ENCODE measurements around the gene LY86. TPM values are rescaled to one million over a fixed set of nuclear protein-coding genes. Genes with fewer than 3 reads are reported as not detected.

The LY86 gene
- total and polyA plus RNA-seq, 10 of the 15 experiments (the other 5 are each of a cell fraction or from before 2014, with no cell fraction given) = 68.2 to 457 (median 128) TPM

DNA sequence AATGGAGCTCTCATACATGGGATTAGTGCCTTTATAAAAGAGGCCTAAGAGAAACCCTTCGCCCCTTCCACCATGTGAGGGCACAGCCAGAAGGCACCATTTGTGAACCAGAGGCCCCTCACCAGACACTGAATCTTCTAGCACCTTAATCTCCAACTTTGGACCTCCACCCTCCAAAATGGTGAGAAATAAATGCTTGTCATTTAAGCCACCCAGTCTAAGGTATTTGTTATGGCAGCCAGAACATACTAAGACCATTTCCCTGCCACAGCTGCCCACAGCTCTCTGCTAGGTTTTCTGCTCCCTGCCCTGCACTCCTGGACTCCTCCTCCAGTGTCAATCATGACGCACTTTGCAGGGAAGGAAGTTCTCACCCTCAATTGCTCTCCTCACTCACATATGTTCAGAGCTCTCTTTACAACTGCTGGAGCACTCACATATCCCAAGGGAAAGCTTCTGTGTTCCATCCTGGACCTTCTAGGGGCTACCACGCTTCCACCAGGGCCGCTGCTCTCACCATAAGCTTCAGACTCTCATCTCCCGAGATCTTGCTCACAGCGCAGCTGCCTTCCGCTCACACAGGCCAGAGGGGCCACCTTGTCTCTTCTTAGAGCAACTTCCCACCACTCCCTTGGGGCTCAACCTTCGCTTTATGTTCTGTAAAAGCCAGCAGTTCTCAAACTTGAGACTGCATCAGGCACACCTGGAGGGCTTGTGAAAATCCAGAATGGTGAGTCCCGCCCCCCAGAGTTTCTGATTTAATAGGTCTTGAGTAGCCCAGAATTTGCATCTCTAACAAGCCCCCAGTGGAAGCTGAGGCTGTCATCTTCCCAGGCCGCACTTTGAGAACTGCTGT, 1.6 kb upstream of the LY86 start (continued):
- TF ChIP-seq, protein P1, sequence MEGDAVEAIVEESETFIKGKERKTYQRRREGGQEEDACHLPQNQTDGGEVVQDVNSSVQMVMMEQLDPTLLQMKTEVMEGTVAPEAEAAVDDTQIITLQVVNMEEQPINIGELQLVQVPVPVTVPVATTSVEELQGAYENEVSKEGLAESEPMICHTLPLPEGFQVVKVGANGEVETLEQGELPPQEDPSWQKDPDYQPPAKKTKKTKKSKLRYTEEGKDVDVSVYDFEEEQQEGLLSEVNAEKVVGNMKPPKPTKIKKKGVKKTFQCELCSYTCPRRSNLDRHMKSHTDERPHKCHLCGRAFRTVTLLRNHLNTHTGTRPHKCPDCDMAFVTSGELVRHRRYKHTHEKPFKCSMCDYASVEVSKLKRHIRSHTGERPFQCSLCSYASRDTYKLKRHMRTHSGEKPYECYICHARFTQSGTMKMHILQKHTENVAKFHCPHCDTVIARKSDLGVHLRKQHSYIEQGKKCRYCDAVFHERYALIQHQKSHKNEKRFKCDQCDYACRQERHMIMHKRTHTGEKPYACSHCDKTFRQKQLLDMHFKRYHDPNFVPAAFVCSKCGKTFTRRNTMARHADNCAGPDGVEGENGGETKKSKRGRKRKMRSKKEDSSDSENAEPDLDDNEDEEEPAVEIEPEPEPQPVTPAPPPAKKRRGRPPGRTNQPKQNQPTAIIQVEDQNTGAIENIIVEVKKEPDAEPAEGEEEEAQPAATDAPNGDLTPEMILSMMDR (IDR thresholded peaks at IDR 0.05 in 2 of 3, conservative IDR thresholded peaks at IDR 0.05 in 1 of 3; ENCODE audit: control insufficient read depth in 2 of 3, extremely low read depth in 1 of 3, insufficient read depth in 1 of 3, low read depth in 3 of 3, low read length in 3 of 3) = 0 out of 6 replicates have a peak, but pooled peaks of 1 of the 3 experiments have one; percentile 2
- TF ChIP-seq LARP7 (IDR thresholded peaks at IDR 0.05) (peak; percentile 73), CHD4 (IDR thresholded peaks at IDR 0.05) (no peak), BHLHE40 (IDR thresholded peaks at IDR 0.05; ENCODE audit: borderline replicate concordance in 1 of 2, low read depth in 2 of 2, low read length in 1 of 2) (peak in 1 of 2 experiments; percentile 33; a peak in 3 of 4 replicates), SMAD1 (IDR thresholded peaks at IDR 0.05; ENCODE audit: low read depth, partially characterized antibody) (peak; percentile 89), RBBP5 (conservative IDR thresholded peaks at IDR 0.05) (no peak), TAF1 (IDR thresholded peaks at IDR 0.05; ENCODE audit: borderline replicate concordance, low read depth, low read length) (peak; percentile 76), SUPT20H (IDR thresholded peaks at IDR 0.05; ENCODE audit: borderline replicate concordance, control insufficient read depth, low read depth, low read length) (no peak), SMAD5 (IDR thresholded peaks at IDR 0.05; ENCODE audit: low read depth) (peak; percentile 95), SRF (IDR thresholded peaks at IDR 0.05; ENCODE audit: low read depth in 2 of 2, low read length in 2 of 2) (no peak), CBFB (IDR thresholded peaks at IDR 0.05; ENCODE audit: low read depth) (peak; percentile 88), TBL1XR1 (IDR thresholded peaks at IDR 0.05; ENCODE audit: low read depth, low read length) (peak; percentile 47; the same call in 1 of the 2 replicates), FOS (IDR thresholded peaks at IDR 0.05; ENCODE audit: borderline replicate concordance, extremely low read depth, insufficient read length) (no peak), HCFC1 (IDR thresholded peaks at IDR 0.05; ENCODE audit: low read length) (no peak), CREM (IDR thresholded peaks at IDR 0.05; ENCODE audit: low read depth) (peak; percentile 82), EGR1 (IDR thresholded peaks at IDR 0.05; ENCODE audit: borderline replicate concordance in 1 of 2, low read depth in 2 of 2, low read length in 2 of 2) (no peak), MTA2 (IDR thresholded peaks at IDR 0.05; ENCODE audit: low read depth) (peak; percentile 52; the same call in 1 of the 2 replicates)
- TF ChIP-seq, protein P2, sequence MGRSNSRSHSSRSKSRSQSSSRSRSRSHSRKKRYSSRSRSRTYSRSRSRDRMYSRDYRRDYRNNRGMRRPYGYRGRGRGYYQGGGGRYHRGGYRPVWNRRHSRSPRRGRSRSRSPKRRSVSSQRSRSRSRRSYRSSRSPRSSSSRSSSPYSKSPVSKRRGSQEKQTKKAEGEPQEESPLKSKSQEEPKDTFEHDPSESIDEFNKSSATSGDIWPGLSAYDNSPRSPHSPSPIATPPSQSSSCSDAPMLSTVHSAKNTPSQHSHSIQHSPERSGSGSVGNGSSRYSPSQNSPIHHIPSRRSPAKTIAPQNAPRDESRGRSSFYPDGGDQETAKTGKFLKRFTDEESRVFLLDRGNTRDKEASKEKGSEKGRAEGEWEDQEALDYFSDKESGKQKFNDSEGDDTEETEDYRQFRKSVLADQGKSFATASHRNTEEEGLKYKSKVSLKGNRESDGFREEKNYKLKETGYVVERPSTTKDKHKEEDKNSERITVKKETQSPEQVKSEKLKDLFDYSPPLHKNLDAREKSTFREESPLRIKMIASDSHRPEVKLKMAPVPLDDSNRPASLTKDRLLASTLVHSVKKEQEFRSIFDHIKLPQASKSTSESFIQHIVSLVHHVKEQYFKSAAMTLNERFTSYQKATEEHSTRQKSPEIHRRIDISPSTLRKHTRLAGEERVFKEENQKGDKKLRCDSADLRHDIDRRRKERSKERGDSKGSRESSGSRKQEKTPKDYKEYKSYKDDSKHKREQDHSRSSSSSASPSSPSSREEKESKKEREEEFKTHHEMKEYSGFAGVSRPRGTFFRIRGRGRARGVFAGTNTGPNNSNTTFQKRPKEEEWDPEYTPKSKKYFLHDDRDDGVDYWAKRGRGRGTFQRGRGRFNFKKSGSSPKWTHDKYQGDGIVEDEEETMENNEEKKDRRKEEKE (IDR thresholded peaks at IDR 0.05) = no peak
- TF ChIP-seq, protein P3, sequence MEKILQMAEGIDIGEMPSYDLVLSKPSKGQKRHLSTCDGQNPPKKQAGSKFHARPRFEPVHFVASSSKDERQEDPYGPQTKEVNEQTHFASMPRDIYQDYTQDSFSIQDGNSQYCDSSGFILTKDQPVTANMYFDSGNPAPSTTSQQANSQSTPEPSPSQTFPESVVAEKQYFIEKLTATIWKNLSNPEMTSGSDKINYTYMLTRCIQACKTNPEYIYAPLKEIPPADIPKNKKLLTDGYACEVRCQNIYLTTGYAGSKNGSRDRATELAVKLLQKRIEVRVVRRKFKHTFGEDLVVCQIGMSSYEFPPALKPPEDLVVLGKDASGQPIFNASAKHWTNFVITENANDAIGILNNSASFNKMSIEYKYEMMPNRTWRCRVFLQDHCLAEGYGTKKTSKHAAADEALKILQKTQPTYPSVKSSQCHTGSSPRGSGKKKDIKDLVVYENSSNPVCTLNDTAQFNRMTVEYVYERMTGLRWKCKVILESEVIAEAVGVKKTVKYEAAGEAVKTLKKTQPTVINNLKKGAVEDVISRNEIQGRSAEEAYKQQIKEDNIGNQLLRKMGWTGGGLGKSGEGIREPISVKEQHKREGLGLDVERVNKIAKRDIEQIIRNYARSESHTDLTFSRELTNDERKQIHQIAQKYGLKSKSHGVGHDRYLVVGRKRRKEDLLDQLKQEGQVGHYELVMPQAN (conservative IDR thresholded peaks at IDR 0.05) = 0 out of 2 replicates have a peak, but pooled peaks have one; percentile 28
- TF ChIP-seq, protein P4, sequence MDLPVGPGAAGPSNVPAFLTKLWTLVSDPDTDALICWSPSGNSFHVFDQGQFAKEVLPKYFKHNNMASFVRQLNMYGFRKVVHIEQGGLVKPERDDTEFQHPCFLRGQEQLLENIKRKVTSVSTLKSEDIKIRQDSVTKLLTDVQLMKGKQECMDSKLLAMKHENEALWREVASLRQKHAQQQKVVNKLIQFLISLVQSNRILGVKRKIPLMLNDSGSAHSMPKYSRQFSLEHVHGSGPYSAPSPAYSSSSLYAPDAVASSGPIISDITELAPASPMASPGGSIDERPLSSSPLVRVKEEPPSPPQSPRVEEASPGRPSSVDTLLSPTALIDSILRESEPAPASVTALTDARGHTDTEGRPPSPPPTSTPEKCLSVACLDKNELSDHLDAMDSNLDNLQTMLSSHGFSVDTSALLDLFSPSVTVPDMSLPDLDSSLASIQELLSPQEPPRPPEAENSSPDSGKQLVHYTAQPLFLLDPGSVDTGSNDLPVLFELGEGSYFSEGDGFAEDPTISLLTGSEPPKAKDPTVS (IDR thresholded peaks at IDR 0.05; ENCODE audit: low read depth, low read length) = 0 out of 2 replicates have a peak, but pooled peaks have one; percentile 40

Measured in GM12878 (cell line).